SHP77 treated with DMSO at 0.1 percent for 48 hours (cell line): ENCODE results near the gene EIF2B2.

Experiments used
- DNase-seq: peaks from one replicate; lab custom pipeline; 2025; lab: John Stamatoyannopoulos, UW

The EIF2B2 gene

DNA sequence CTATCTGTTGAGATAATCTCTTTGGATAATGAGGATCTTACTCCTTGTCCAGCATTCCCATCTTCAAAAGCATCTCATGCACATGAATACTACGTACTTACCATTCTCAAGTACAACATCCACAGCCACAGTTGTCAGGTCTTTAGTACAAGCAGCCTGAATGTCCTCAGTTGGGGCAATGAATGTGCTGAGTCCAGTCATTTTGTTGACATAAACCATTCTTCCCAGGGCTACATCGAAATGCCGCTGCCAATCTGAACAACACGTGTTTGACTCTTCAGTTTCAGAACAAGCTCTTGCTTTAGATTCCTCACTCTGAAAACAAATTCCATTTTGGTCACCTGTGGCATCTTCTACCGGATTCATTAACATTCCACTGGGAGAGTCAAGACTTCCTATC lies 43.6 kb downstream of the EIF2B2 start:
- no peak for DNase-seq

DNA sequence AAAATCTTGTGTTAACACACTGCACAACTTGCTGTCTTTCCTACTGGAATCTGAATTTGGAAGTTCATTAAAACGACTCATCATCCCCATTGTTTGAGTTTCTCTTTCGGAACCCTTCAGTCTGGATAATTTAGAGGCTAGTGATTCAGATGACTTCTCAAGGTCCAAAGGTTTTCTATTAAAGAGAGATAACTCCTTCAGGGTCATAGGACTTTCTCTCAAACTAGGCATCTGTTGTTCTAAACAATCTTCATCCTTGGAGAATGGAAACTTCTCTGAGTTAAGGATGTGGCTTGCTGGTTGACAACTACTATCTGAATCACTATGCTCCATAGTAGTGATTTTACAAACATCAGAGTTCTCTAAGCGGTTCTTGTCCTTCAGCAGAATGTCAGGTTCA lies 44.2 kb downstream of the EIF2B2 start:
- no peak for DNase-seq

DNA sequence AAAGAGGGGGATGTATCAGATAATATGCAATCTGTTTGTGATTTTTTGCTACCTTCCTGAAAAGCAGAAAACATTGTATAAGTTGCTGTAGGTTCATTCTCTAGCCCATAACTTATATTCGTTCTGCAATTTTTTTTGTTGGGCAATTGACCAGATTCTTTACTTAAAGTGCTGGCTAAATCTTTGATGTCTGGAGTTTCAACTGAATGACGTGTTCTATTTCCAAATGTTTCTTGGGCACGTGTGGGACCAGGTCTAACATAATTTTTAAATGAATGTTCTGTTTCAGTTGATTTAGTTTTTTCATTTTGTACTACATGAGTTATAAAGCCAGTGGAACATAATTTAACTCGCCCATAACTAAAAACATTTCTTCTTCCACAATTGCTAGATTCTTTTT lies 44.8 kb downstream of the EIF2B2 start:
- DNase-seq, result no peak

DNA sequence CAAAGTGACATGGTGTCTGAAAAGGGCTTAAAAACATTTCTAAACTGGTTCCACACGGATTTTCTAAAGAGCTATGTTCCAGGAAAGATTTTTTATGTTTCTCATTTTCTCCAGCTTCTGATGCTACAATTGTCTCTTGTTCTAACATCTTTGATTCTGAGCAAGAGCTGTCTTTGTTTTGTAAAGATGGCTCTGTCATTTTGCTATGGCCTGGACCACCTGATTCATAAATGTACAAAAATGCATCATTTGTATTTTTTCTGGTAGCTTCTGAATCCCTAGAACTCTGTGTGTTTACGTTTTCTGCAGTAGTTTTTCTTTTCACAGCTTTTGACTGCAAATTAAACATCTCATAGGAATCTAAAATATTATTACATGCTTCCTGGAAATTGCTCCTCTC lies 45.4 kb downstream of the EIF2B2 start:
- no peak for DNase-seq

DNA sequence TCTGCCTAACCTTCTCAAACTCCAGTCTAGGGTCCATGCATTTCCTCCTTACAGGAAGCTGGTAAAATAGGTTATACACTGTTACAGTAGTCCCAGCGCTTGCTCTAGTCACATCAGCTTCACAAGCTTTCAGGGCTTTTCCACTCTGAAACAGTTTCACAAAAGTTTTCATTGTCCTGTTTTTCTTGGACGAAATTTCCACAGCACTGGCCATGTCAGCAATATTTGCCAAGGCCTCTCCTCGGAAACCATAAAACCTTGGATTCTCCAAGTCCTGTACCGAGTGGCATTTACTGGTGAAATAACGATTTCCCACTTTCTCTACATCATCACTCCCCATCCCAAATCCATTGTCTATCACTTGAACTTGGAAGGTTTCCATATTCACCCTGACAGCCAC lies 46.4 kb downstream of the EIF2B2 start:
- no peak for DNase-seq

DNA sequence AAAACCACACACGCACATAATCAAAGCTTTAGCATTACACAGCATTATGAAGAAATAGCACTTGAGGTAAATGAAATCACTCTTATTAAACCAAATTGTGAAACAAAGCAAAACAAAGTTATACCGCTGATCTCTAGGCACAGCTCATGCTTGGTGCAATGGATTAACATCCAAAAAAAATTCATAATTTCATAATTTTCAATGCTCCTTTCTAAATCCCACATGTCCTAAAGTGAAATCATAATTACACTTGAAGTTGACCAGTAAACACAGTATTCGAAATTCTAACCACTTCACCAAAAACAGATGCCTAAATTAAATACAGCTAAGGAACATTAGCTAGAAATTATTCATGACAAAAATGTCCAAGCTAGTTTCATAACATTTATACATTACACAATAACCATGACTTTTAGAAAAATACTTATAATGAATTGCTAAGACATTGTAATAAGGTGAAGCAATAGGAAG lies 47.0 kb downstream of the EIF2B2 start:
- no peak for DNase-seq

DNA sequence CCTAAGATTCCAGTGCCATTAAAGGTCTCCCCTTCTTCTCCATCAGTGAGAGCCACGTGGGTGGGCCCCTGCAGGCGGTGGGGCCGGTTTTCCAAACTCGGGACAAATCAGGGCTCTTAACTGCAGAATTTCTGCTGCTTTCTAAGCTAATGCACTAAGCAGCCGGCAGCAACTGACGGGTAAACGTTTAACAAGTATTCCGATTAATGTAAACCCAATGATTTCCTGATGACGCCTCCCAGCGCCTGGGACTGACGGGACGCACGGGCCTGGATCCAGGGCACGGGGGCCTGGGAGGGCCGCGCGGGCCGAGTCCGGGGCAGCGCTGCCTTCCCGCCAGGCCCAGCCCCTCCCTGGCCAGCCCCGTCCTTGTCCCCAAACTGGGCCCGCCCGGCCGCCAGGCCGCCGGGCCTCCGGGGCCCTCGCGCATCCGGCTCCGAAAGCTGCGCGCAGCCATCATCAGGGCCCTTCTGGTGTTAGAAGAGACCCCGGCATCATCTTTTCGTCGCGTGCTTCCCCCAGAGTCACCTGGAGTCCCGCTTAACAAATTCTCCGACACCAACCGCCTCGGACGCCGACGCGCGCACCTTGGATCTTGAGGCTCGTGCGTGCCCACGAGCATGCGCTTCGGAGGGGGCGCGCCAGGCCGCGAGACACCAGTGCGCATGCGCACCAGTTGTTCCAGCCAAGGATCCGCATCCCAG lies 48.3 kb downstream of the EIF2B2 start, which contains the start of gene MLH3:
MLH3 (minus strand) TSS at position 616 of the 704 bp plus-strand sequence. CDS start 1,812 bp downstream, outside the sequence.
- peak; percentile 73 for DNase-seq

DNA sequence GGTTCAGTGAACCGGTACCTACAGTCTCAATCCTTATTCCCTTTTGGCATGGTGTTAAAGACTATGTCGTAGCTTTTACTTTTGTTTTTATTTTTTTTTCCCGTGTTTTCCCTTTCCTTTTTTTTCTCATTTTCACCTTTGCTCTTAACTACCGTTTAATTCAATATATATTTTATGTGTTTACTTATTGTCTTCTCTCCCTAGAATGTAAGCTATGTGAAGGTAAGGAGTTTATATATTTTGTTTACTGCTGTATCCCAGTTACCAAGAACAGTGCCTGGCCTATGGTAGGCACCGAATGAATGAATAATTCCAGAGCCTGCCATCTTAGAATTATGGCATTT lies 48.8 kb downstream of the EIF2B2 start:
- DNase-seq, result no peak

DNA sequence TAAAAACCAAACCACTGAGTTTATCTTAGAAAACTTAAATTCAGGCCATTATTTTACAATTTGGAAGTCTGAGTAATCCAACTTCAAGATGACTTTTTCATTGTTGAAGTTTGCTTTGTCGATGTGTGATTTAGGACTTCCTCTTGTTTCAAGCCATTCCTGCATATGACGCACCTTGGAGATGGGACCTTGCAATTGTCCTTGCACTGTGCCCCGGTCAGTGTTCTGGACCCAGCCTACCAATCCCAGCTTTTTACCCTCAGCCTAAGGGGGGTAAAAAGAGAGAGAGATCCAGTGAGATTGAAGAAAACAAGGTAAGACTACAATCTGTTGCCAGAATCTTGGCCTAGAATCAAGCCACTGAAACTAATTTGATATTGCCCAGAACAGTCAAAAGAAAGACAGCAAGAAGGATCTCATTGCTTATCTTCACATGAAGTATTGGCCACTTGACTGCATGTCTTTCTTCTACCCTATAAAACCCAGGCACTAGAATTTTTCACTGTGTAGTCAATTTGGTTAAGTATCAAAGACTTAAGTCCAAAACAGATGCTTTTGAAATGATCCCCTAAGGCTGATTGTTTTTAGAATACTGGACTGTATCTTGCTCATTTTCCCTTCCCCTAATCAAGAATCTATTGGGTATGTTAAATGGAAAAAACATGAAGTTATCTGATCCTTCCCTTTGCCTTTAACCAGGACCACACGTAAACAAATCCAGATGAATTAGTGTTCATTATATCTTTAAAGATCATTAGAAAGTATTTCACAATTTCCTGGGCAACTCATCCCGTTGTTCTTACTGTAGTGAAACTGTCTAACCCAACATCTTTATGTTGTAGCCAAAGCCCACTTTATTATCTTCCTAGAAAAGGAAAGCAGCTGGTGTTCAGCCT lies 50.9 kb downstream of the EIF2B2 start:
- no peak for DNase-seq

DNA sequence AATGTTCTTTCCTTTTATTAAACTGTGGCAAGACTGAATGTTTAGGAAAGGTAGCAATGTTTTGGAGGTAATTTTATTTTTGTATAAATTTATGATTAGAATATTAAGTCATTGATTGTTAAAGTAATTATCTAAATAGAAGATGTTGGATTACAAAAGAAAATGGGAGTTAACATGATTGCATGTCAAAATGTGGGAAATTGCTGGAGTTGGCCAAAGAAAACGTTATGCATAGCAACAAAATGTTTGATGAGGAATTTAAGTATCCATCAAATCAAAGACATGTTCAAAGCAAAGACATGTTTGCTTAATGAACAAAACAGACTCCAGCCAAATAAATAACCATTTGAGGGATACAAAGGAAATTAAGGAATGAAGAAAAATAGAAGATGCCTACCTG lies 51.7 kb downstream of the EIF2B2 start:
- DNase-seq, result no peak

DNA sequence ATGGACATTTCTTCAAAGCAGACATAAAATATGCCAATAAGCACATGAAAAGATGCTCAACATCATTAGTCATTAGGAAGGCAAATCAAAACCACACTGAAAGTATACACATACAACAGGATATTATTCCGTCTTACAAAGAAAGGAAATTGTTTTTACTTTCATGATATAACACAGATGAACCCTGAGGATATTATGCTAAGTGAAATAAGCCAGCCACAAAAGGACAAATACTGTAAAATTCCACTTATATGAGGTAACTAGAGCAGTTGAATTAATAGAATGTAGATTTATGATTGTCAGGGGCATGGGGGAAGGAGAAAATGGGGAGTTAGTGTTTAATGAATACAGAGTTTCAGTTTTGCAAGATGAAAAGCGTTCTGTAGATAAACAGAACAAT lies 56.9 kb downstream of the EIF2B2 start:
- no peak for DNase-seq

DNA sequence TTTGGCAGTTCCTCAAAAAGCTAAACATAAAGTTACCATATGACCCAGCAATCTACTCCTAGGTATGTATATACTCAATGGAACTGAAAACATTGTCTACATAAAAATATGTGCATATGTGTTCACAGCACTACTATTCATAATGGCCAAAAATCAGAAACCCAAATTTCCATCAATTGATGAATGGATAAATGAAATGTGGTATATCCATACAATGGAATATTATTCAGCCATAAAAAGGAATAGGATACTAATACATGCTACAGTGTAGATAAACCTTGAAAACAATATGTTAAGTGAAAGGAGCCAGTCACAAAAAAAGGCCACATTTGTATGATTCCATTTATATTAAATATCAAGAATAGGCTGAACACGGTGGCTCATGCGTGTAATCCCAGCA lies 57.7 kb downstream of the EIF2B2 start:
- DNase-seq, result no peak
